ENCODE data around the gene TRIM24. TPM values are rescaled to one million over a fixed set of nuclear protein-coding genes. Genes with fewer than 3 reads are reported as not detected.
A peak's percentile ranks its signal among the peaks of the same experiment; 100 is the strongest.
"Not testable (repeated sequence)": the region's sequence is repeated elsewhere in the genome, so short reads cannot be mapped to it uniquely, and the experiment has no call there.

TRIM24 gene
- total RNA-seq, 8 experiments from 2014 or later = 6.7 to 51.4 (median 28.0) TPM

- not testable (repeated sequence) for H3K4me3 ChIP-seq; H3K27ac ChIP-seq; ATAC-seq (replicated peaks in 6 of 8); H3K4me1 ChIP-seq (replicated peaks in 1 of 2)
- WGBS, 10 experiments = 89 to 97% (median 91%) methylated on average over 4 to 7 of the region's 11 CpGs; no CpG with 5 or more reads in 2 of the 10 experiments
- in situ Hi-C loops (cut with MboI; ENCODE audit: low pct_unique_long_range_greater_than_20kb in 2 of 9, low sequenced_read_pairs in 9 of 9, unreplicated experiment in 9 of 9) = loop anchor here in 1 of 9 experiments (25.0 kb wide), 1 partner anchor 279 kb away; no protein-coding TSS in a partner anchor
Measured at GRCh38 chr7:138466069-138466756, 6.2 kb downstream of the TRIM24 start.

DNA sequence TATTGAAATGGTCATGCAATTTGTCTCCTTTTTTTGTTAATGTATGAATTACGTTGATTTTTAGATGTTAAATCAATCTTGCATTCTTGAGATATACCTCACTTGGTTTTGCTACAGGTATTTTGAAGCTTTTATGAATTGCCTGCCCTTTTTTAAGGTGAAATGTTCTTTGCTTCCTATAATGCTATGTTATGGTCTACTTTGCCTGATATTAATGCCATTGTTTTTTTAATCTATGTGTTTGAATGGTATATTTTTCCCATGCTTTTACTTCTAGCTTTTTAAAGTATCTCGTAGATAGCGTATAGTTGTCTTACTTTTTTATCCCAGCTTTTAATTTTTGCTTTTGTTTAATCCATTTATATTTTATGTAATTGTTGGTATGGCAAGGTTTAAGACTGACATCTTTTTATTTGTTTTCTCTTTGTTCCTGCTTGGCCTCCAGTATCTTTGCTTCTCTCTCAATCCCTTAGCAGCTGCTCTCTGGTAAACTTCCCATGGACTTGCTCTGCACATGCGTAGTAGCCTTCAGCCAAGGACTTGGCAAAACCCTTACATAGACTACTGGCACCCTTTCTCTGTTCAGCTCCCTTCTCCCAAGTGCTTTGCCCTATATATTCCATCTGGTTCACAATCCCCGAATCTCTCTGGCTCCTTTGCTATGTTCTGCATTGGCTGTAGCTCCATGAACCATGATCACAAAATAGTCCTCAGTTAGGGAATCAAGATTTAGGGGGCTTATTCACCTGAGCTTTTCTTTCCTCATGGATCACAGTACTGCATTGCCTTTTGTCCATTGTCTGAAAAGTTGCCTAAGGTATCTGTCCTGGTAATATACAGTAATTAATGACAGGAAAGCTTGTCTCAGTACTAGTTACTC is 8.4 kb downstream of the TRIM24 start:
- 75 to 100% (median 93%) methylated on average over 1 to 5 of the region's 5 CpGs for WGBS, 10 experiments
- Histone ChIP-seq H3K27ac (no peak overlapping the region), H3K4me3 (no peak overlapping the region), H3K4me1 (replicated peaks in 1 of 2) (peaks cover 3 to 5% of the 10 kb centered on the region in 2 donors)
- ATAC-seq (replicated peaks in 6 of 8) = peak in 1 of 8 experiments; percentile 51
- in situ Hi-C loops (cut with MboI; ENCODE audit: low pct_unique_long_range_greater_than_20kb in 2 of 9, low sequenced_read_pairs in 9 of 9, unreplicated experiment in 9 of 9) = loop anchor here in 1 of 9 experiments (25.0 kb wide), 1 partner anchor 281 kb away; no protein-coding TSS in a partner anchor

GRCh38 chr7:138470391-138471157 is 10.5 kb downstream of the TRIM24 start:
- no peak for ATAC-seq (replicated peaks in 6 of 8)
- H3K4me3 ChIP-seq = no peak overlapping the region
- no peak overlapping the region for H3K27ac ChIP-seq
- in situ Hi-C loops (cut with MboI; ENCODE audit: low pct_unique_long_range_greater_than_20kb in 2 of 9, low sequenced_read_pairs in 9 of 9, unreplicated experiment in 9 of 9) = loop anchor here in 1 of 9 experiments (25.0 kb wide), 1 partner anchor 283 kb away; no protein-coding TSS in a partner anchor
- H3K4me1 ChIP-seq (replicated peaks in 1 of 2) = no peaks in the 10 kb centered on the region
- 78 to 100% (median 92%) methylated on average over 1 to 5 of the region's 5 CpGs; no CpG with 5 or more reads in 2 of the 10 experiments for WGBS, 10 experiments

DNA sequence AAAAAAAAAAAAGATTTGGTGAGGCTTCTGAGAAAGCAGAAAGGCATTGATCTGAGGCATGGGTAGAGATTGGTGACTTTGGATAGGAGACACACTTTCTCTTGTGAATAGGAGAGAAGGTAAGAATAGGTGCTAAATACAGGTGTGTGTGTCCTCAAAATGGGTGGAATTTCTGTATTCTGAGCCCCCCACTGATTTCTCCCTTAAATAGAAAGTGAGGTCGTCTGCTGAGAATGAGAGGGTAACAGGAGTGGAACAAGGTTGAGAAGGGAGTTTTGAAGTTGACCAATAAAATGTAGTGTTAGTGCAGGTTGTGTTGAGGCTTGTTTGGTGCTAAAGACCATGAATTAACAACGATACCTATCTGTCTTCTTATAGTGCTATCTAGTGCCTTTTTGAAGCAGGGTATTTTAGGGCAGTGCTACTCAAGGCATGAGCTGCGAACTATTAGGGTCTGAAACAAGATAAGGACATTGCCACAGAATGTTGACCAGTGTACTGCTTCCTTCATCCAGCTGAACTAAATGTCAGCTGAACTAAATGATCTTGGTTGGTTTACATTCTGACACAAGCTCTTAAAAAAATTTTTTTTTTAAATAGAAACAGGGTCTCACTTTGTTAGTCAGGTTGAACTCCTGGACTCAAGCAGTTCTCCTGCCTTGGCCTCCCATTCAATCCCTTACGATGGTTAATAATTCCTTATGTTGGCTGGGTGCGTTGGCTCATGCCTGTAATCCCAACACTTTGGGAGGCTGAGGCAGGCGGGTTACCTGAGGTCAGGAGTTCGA is 12.4 kb downstream of the TRIM24 start:
- no peak overlapping the region for H3K27ac ChIP-seq
- 82 to 100% (median 98%) methylated on average over 2 to 5 of the region's 7 CpGs for WGBS, 10 experiments
- no peaks in the 10 kb centered on the region for H3K4me1 ChIP-seq (replicated peaks in 1 of 2)
- in situ Hi-C loops (cut with MboI; ENCODE audit: low pct_unique_long_range_greater_than_20kb in 2 of 9, low sequenced_read_pairs in 9 of 9, unreplicated experiment in 9 of 9) = loop anchor here in 1 of 9 experiments (25.0 kb wide), 1 partner anchor 285 kb away; no protein-coding TSS in a partner anchor
- H3K4me3 ChIP-seq = no peak overlapping the region
- no peak for ATAC-seq (replicated peaks in 6 of 8)

DNA sequence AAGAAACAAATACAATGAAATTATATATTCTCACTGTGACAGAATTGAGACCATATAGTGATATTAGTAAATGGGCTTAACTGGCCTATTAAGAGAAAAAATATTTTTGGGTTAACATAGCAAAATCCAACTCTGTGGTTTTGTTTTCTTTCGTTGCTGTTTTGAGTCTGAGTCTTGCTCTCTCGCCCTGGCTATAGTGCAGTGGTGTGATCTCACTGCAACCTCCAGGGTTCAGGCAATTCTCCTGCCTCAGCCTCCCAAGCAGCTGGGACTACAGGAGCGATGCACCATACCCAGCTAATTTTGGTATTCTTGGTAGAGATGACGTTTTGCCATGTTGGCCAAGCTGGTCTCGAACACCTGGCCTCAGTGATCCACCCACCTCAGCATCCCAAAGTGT is 15.3 kb downstream of the TRIM24 start:
- no peak for ATAC-seq (replicated peaks in 6 of 8)
- no peak overlapping the region for H3K27ac ChIP-seq
- 66 to 100% (median 96%) methylated on average over 1 to 4 of the region's 5 CpGs; no CpG with 5 or more reads in 4 of the 10 experiments for WGBS, 10 experiments
- no peaks in the 10 kb centered on the region for H3K4me1 ChIP-seq (replicated peaks in 1 of 2)
- in situ Hi-C loops (cut with MboI; ENCODE audit: low pct_unique_long_range_greater_than_20kb in 2 of 9, low sequenced_read_pairs in 9 of 9, unreplicated experiment in 9 of 9) = no loop called here
- H3K4me3 ChIP-seq = no peak overlapping the region

GRCh38 chr7:138477081-138477578 is 17.1 kb downstream of the TRIM24 start:
- H3K27ac ChIP-seq = no peak overlapping the region
- ATAC-seq (replicated peaks in 6 of 8) = no peak
- no peak overlapping the region for H3K4me3 ChIP-seq
- WGBS, 10 experiments = 71 to 97% (median 81%) methylated on average over 1 to 4 of the region's 4 CpGs; no CpG with 5 or more reads in 1 of the 10 experiments
- no peaks in the 10 kb centered on the region for H3K4me1 ChIP-seq (replicated peaks in 1 of 2)
- in situ Hi-C loops (cut with MboI; ENCODE audit: low pct_unique_long_range_greater_than_20kb in 2 of 9, low sequenced_read_pairs in 9 of 9, unreplicated experiment in 9 of 9) = no loop called here

GRCh38 chr7:138477581-138477980 is 17.5 kb downstream of the TRIM24 start:
- WGBS, 10 experiments = 86 to 100% (median 100%) methylated on average over 1 of the region's 1 CpG; no CpG with 5 or more reads in 3 of the 10 experiments
- Histone ChIP-seq H3K4me1 (replicated peaks in 1 of 2) (no peaks in the 10 kb centered on the region), H3K27ac (no peak overlapping the region), H3K4me3 (no peak overlapping the region)
- in situ Hi-C loops (cut with MboI; ENCODE audit: low pct_unique_long_range_greater_than_20kb in 2 of 9, low sequenced_read_pairs in 9 of 9, unreplicated experiment in 9 of 9) = no loop called here
- ATAC-seq (replicated peaks in 6 of 8) = no peak

DNA sequence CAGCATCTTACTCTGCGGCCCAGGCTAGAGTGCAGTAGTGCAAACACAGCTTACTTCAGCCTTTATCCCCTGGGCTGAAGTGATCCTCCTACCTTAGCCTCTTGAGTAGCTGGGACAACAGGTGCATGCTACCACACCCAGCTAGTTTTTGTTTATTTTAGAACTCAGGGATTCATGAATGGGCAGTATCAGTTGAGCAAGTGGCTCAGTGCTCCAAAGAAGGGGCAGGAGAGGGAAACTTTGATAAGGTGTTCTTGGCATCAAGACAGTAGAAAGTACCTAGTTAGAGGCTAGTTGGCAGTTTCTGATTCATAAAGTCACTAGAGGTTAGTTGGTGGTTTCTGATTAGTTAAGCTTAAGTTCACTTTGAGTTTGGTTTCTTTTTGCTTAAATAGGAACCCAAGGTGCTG is 18.4 kb downstream of the TRIM24 start:
- Histone ChIP-seq H3K4me1 (replicated peaks in 1 of 2) (no peaks in the 10 kb centered on the region), H3K27ac (no peak overlapping the region), H3K4me3 (no peak overlapping the region)
- no peak for ATAC-seq (replicated peaks in 6 of 8)
- WGBS, 10 experiments = 67 to 100% (median 100%) methylated on average over 1 of the region's 1 CpG; no CpG with 5 or more reads in 5 of the 10 experiments
- in situ Hi-C loops (cut with MboI; ENCODE audit: low pct_unique_long_range_greater_than_20kb in 2 of 9, low sequenced_read_pairs in 9 of 9, unreplicated experiment in 9 of 9) = no loop called here

DNA sequence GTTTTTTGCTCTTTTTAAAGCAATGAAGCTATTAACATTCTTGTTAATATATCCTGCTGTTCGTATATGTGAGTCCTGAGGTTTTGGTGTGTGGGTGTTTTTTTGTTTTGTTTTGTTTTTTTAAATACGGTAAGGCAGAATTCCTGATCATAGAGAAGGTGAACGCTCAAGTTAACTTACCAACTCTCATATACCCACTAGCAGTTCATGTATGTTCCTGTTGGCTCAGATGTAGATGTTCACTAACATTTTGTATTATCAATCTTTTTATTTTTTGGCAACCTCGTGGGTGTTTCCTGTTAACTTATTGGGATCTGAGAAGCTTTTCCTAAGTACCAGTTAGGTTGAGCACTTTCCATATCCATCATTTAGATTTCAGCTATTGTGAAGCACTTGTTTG is 20.5 kb downstream of the TRIM24 start:
- no peak for ATAC-seq (replicated peaks in 6 of 8)
- in situ Hi-C loops (cut with MboI; ENCODE audit: low pct_unique_long_range_greater_than_20kb in 2 of 9, low sequenced_read_pairs in 9 of 9, unreplicated experiment in 9 of 9) = no loop called here
- no peak overlapping the region for H3K4me3 ChIP-seq
- H3K4me1 ChIP-seq (replicated peaks in 1 of 2) = no peaks in the 10 kb centered on the region
- 58 to 100% (median 92%) methylated on average over 1 to 4 of the region's 4 CpGs; no CpG with 5 or more reads in 1 of the 10 experiments for WGBS, 10 experiments
- H3K27ac ChIP-seq = no peak overlapping the region

- in situ Hi-C loops (cut with MboI; ENCODE audit: low pct_unique_long_range_greater_than_20kb in 2 of 9, low sequenced_read_pairs in 9 of 9, unreplicated experiment in 9 of 9) = no loop called here
- H3K27ac ChIP-seq = no peak overlapping the region
- 64 to 98% (median 89%) methylated on average over 3 to 10 of the region's 11 CpGs for WGBS, 10 experiments
Measured at GRCh38 chr7:138481447-138482380, 21.7 kb downstream of the TRIM24 start.

DNA sequence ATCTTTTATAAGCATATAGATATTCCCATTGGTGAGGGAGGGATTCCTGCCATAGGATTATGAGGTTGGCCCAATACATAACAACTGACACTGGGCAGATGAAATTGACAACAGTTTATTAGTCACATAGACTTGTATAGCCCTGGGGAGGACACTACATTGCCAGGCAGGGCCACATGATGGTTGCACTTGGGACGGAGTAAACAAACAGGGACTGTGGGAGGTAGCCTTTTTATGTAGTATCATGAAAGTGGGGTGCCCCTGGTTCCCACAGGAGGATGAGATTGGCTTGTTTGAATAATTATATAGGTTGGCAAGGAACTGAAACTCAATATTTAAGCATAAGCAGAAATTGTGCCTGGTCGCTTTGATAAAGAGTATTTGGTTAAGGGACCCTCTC is 23.5 kb downstream of the TRIM24 start:
- no peak for ATAC-seq (replicated peaks in 6 of 8)
- in situ Hi-C loops (cut with MboI; ENCODE audit: low pct_unique_long_range_greater_than_20kb in 2 of 9, low sequenced_read_pairs in 9 of 9, unreplicated experiment in 9 of 9) = no loop called here
- 57 to 100% (median 95%) methylated on average over 1 to 2 of the region's 2 CpGs; no CpG with 5 or more reads in 2 of the 10 experiments for WGBS, 10 experiments
- Histone ChIP-seq H3K4me1 (replicated peaks in 1 of 2) (no peaks in the 10 kb centered on the region), H3K27ac (no peak overlapping the region), H3K4me3 (no peak overlapping the region)

More at GRCh38 chr7:138481447-138482380, 21.7 kb downstream of the TRIM24 start:
- ATAC-seq (replicated peaks in 6 of 8) = no peak
- H3K4me1 ChIP-seq (replicated peaks in 1 of 2) = no peaks in the 10 kb centered on the region
- H3K4me3 ChIP-seq = no peak overlapping the region
